ENCODE data around the gene FARP1.

Gene FARP1

DNA sequence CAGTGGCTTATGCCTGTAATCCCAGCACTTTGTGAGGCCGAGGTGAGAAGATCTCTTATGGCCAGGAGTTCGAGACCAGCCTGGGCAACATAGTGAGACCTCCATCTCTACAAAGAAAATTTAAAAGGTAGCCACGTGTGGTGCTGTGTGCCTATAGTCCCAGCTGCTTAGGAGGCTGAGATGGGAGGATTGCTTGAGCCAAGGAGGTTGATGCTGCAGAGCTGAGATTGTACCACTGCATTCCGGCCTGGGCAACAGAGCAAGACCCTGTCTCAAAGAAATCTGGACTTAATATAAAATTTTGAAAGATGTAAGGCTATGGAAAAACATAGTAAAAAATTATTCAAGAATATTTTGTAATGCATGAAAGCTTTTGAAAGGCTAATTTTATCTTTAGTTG, 99.5 kb downstream of the FARP1 start:
- Histone ChIP-seq H3K79me2 (ENCODE audit: control insufficient read depth, insufficient read depth, low read length, unreplicated experiment) (no peaks in the 10 kb centered on the region), H3K27me3 (ENCODE audit: insufficient read depth, low read length) (no peaks in the 10 kb centered on the region), H2AFZ (ENCODE audit: low read length, unreplicated experiment) (no peak overlapping the region), H3K27ac (ENCODE audit: low read depth, low read length) (no peak overlapping the region), H3K36me3 (ENCODE audit: insufficient read depth, low read length) (no peaks in the 10 kb centered on the region), H3K4me1 (ENCODE audit: control insufficient read depth, insufficient read depth, low read length, unreplicated experiment) (no peaks in the 10 kb centered on the region), H3K4me3 (ENCODE audit: low read depth, low read length) (no peak overlapping the region)

DNA sequence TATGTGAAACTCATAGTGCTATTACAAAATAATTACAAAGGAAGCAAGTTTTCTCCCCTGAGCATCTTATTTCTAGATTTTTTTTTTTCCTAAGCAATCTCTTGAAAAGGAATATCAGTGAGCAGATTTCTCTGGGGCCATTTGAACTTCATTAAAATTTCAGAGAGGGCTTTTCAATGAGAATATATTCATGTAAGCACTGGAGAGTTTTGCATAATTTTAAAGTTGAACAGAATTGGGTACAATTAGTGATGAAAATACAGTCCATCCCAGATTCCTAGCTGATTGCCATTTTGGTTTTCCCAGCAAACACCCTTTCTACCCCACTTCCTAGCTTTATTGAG, 101.0 kb downstream of the FARP1 start:
- no peak overlapping the region for H2AFZ ChIP-seq (ENCODE audit: low read length, unreplicated experiment)
- no peaks in the 10 kb centered on the region for H3K4me1 ChIP-seq (ENCODE audit: control insufficient read depth, insufficient read depth, low read length, unreplicated experiment)
- no peak overlapping the region for H3K27ac ChIP-seq (ENCODE audit: low read depth, low read length)
- H3K4me3 ChIP-seq (ENCODE audit: low read depth, low read length), result no peak overlapping the region
- no peaks in the 10 kb centered on the region for H3K27me3 ChIP-seq (ENCODE audit: insufficient read depth, low read length)
- no peaks in the 10 kb centered on the region for H3K79me2 ChIP-seq (ENCODE audit: control insufficient read depth, insufficient read depth, low read length, unreplicated experiment)
- H3K36me3 ChIP-seq (ENCODE audit: insufficient read depth, low read length), result no peaks in the 10 kb centered on the region

DNA sequence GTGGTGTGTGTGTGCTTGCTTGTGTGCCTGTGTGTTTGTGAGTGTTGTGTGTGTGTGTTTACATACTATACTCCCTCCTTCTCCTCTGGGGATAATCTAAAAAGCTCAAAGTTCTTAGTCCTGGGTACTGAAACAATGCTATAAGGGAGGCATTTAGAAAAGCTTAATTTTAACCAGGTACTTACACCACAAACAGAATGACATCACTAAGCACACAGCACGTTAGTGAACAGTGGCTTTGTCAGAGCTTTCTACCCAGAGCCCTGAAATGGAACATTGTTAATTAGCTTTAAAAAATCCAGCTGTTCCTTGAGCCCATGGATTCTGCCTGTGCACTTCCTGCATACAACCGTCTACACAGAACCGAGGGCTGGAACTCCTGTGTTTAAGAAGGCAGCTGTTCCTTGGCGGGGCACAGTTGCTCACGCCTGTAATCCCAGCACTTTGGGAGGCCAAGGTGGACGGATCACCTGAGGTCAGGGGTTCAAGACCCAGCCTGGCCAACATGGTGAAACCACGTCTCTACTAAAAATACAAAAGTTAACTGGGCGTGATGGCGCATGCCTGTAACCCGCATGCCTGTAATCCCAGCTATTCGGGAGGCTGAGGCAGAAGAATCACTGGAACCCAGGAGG, 103.8 kb downstream of the FARP1 start:
- Histone ChIP-seq H3K27ac (ENCODE audit: low read depth, low read length) (no peak overlapping the region), H3K4me3 (ENCODE audit: low read depth, low read length) (no peak overlapping the region), H2AFZ (ENCODE audit: low read length, unreplicated experiment) (no peak overlapping the region), H3K4me1 (ENCODE audit: control insufficient read depth, insufficient read depth, low read length, unreplicated experiment) (no peaks in the 10 kb centered on the region), H3K36me3 (ENCODE audit: insufficient read depth, low read length) (no peaks in the 10 kb centered on the region), H3K79me2 (ENCODE audit: control insufficient read depth, insufficient read depth, low read length, unreplicated experiment) (no peaks in the 10 kb centered on the region), H3K27me3 (ENCODE audit: insufficient read depth, low read length) (no peaks in the 10 kb centered on the region)

DNA sequence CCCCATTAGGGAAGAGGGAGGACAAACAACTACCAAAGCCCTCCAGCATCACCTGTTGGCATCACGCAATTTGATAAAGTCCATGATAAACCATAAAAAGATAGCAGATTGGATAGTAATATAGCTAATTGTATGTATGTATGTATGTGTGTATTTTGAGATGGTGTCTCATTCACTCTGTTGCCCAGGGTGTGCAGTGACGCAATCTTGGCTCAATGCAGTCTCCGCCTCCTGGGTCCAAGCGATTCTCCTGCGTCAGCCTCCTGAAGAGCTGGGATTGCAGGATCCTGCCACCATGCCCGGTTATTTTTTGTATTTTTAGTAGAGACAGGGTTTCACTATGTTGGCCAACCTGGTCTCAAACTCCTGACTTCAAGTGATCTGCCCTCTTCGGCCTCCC, 108.8 kb downstream of the FARP1 start:
- no peak overlapping the region for H3K4me3 ChIP-seq (ENCODE audit: low read depth, low read length)
- no peaks in the 10 kb centered on the region for H3K36me3 ChIP-seq (ENCODE audit: insufficient read depth, low read length)
- peaks cover 39% of the 10 kb centered on the region for H3K4me1 ChIP-seq (ENCODE audit: control insufficient read depth, insufficient read depth, low read length, unreplicated experiment)
- no peak overlapping the region for H3K27ac ChIP-seq (ENCODE audit: low read depth, low read length)
- H2AFZ ChIP-seq (ENCODE audit: low read length, unreplicated experiment), result no peak overlapping the region
- no peaks in the 10 kb centered on the region for H3K27me3 ChIP-seq (ENCODE audit: insufficient read depth, low read length)
- H3K79me2 ChIP-seq (ENCODE audit: control insufficient read depth, insufficient read depth, low read length, unreplicated experiment), result peaks cover 6% of the 10 kb centered on the region

- Histone ChIP-seq H2AFZ (ENCODE audit: low read length, unreplicated experiment) (peak overlapping the region; percentile 78), H3K27me3 (ENCODE audit: insufficient read depth, low read length) (no peaks in the 10 kb centered on the region), H3K36me3 (ENCODE audit: insufficient read depth, low read length) (no peaks in the 10 kb centered on the region), H3K4me3 (ENCODE audit: low read depth, low read length) (peak overlapping the region; percentile 56), H3K79me2 (ENCODE audit: control insufficient read depth, insufficient read depth, low read length, unreplicated experiment) (peaks cover 6% of the 10 kb centered on the region), H3K27ac (ENCODE audit: low read depth, low read length) (peak overlapping the region; percentile 80), H3K4me1 (ENCODE audit: control insufficient read depth, insufficient read depth, low read length, unreplicated experiment) (peaks cover 39% of the 10 kb centered on the region)
Measured at GRCh38 chr13:98252931-98253470, 110.1 kb downstream of the FARP1 start.

DNA sequence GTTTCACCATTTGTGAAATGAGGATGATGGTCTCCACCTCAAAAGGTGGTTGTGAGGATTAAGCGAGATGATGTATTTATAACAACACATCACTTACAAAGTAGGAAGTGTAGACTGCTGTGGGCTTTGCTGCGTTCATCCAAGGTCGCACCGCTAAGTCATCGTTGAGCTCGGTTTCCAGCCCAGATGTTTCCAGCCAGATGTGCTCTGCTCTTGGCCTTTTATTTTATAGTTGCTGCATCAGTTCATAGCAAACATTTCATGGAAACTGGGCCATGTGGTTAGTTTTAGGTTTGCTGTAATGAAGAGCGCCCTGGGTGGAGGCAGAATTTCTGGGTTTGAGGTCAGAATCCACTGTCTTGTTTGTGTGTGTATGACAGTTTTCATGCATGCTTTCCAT, 110.6 kb downstream of the FARP1 start:
- peaks cover 6% of the 10 kb centered on the region for H3K79me2 ChIP-seq (ENCODE audit: control insufficient read depth, insufficient read depth, low read length, unreplicated experiment)
- no peak overlapping the region for H2AFZ ChIP-seq (ENCODE audit: low read length, unreplicated experiment)
- peak overlapping the region; percentile 80 for H3K27ac ChIP-seq (ENCODE audit: low read depth, low read length)
- H3K27me3 ChIP-seq (ENCODE audit: insufficient read depth, low read length), result no peaks in the 10 kb centered on the region
- no peaks in the 10 kb centered on the region for H3K36me3 ChIP-seq (ENCODE audit: insufficient read depth, low read length)
- peaks cover 39% of the 10 kb centered on the region for H3K4me1 ChIP-seq (ENCODE audit: control insufficient read depth, insufficient read depth, low read length, unreplicated experiment)
- H3K4me3 ChIP-seq (ENCODE audit: low read depth, low read length), result no peak overlapping the region

DNA sequence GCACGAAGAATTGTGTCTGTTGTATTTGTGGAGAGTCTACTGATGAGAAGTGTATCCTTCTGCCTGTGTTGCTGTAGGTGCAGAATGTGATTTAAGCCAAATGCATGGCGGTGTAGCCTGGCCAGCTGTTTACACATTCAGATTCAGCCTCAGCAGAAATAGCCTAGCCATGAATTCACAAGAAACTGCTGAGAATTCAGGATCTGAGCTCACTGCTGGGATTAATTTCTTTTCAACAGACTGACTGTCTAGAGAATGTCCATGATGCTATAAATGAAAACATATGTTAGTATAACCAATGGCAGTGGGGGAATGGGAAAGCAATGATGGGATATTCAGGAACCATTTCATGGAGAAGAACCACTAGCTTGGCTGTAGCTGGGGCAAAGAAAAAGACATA, 111.6 kb downstream of the FARP1 start:
- peak overlapping the region; percentile 88 for H3K27ac ChIP-seq (ENCODE audit: low read depth, low read length)
- peaks cover 6% of the 10 kb centered on the region for H3K79me2 ChIP-seq (ENCODE audit: control insufficient read depth, insufficient read depth, low read length, unreplicated experiment)
- H2AFZ ChIP-seq (ENCODE audit: low read length, unreplicated experiment), result no peak overlapping the region
- H3K4me1 ChIP-seq (ENCODE audit: control insufficient read depth, insufficient read depth, low read length, unreplicated experiment), result peaks cover 39% of the 10 kb centered on the region
- H3K4me3 ChIP-seq (ENCODE audit: low read depth, low read length), result no peak overlapping the region
- no peaks in the 10 kb centered on the region for H3K27me3 ChIP-seq (ENCODE audit: insufficient read depth, low read length)
- no peaks in the 10 kb centered on the region for H3K36me3 ChIP-seq (ENCODE audit: insufficient read depth, low read length)

DNA sequence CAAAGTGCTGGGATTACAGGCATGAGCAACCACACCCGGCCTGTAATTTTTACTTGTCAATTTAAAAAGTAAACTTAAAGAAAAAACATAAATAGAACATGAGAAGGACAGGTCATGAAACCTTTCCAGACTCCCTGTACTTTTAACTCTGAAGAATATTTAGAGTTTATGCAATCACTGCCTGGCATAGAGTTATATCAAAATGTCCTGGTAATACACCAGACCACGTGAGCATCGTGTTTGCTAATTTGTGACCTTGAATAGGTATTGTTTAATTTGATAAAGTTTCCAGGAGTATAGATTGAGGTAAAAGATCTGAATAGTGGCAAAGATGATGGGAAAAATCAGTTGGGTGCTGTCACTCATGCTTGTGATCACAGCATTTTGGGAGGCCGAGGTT, 115.3 kb downstream of the FARP1 start:
- Histone ChIP-seq H3K4me1 (ENCODE audit: control insufficient read depth, insufficient read depth, low read length, unreplicated experiment) (peaks cover 28% of the 10 kb centered on the region), H3K36me3 (ENCODE audit: insufficient read depth, low read length) (no peaks in the 10 kb centered on the region), H3K27me3 (ENCODE audit: insufficient read depth, low read length) (no peaks in the 10 kb centered on the region), H3K27ac (ENCODE audit: low read depth, low read length) (no peak overlapping the region), H3K79me2 (ENCODE audit: control insufficient read depth, insufficient read depth, low read length, unreplicated experiment) (peaks cover 6% of the 10 kb centered on the region), H2AFZ (ENCODE audit: low read length, unreplicated experiment) (no peak overlapping the region), H3K4me3 (ENCODE audit: low read depth, low read length) (no peak overlapping the region)

GRCh38 chr13:98260357-98261164, 117.7 kb downstream of the FARP1 start:
- Histone ChIP-seq H3K4me1 (ENCODE audit: control insufficient read depth, insufficient read depth, low read length, unreplicated experiment) (peaks cover 7% of the 10 kb centered on the region), H3K27ac (ENCODE audit: low read depth, low read length) (no peak overlapping the region), H3K79me2 (ENCODE audit: control insufficient read depth, insufficient read depth, low read length, unreplicated experiment) (no peaks in the 10 kb centered on the region)

GRCh38 chr13:98261165-98261702, 118.3 kb downstream of the FARP1 start:
- Histone ChIP-seq H3K4me1 (ENCODE audit: control insufficient read depth, insufficient read depth, low read length, unreplicated experiment) (peaks cover under 1% of the 10 kb centered on the region), H3K36me3 (ENCODE audit: insufficient read depth, low read length) (no peaks in the 10 kb centered on the region), H3K79me2 (ENCODE audit: control insufficient read depth, insufficient read depth, low read length, unreplicated experiment) (no peaks in the 10 kb centered on the region), H3K27ac (ENCODE audit: low read depth, low read length) (no peak overlapping the region), H3K4me3 (ENCODE audit: low read depth, low read length) (no peak overlapping the region), H2AFZ (ENCODE audit: low read length, unreplicated experiment) (no peak overlapping the region), H3K27me3 (ENCODE audit: insufficient read depth, low read length) (no peaks in the 10 kb centered on the region)

More at GRCh38 chr13:98260357-98261164, 117.7 kb downstream of the FARP1 start:
- H3K27me3 ChIP-seq (ENCODE audit: insufficient read depth, low read length), result no peaks in the 10 kb centered on the region
- no peaks in the 10 kb centered on the region for H3K36me3 ChIP-seq (ENCODE audit: insufficient read depth, low read length)
- H3K4me3 ChIP-seq (ENCODE audit: low read depth, low read length), result no peak overlapping the region
- no peak overlapping the region for H2AFZ ChIP-seq (ENCODE audit: low read length, unreplicated experiment)

Data from ACC112 (cell line).